ENCODE results near the gene CRIP1. TPM values are rescaled to one million over a fixed set of nuclear protein-coding genes. Genes with fewer than 3 reads are reported as not detected.

Gene CRIP1
- polyA plus RNA-seq, 4 donors, result 71.9 to 3,839 (median 386) TPM

GRCh38 chr14:105440992-105441391 is 45.7 kb upstream of the CRIP1 start:
- no peak overlapping the region for H3K27ac ChIP-seq (ENCODE audit: low read depth in 1 of 3, low read length in 2 of 3)
- no peaks in the 10 kb centered on the region for H3K27me3 ChIP-seq (ENCODE audit: control insufficient read depth in 3 of 3, insufficient read depth in 3 of 3, low read length in 3 of 3)
- FAIRE-seq (no peak), DNase-seq (no peak)
- no peaks in the 10 kb centered on the region for H3K4me1 ChIP-seq (ENCODE audit: control insufficient read depth in 3 of 3, insufficient read depth in 2 of 3, low read depth in 1 of 3, low read length in 2 of 3)
- H3K4me3 ChIP-seq (ENCODE audit: low read depth in 1 of 3, low read length in 3 of 3), result no peak overlapping the region
- 90 to 98% (median 97%) methylated on average over 5 to 9 of the region's 9 CpGs for WGBS, 3 donors
- peaks cover 0 to 67% (median 0%) of the 10 kb centered on the region in 3 donors for H3K36me3 ChIP-seq (ENCODE audit: control insufficient read depth in 3 of 3, insufficient read depth in 2 of 3, low read depth in 1 of 3, low read length in 3 of 3)
- H3K9me3 ChIP-seq (ENCODE audit: control insufficient read depth in 2 of 2, insufficient read depth in 1 of 2, low read depth in 1 of 2, low read length in 1 of 2), result no peaks in the 10 kb centered on the region

GRCh38 chr14:105442125-105442524 is 44.6 kb upstream of the CRIP1 start:
- WGBS, 3 donors, result 81 to 84% (median 84%) methylated on average over 17 of the region's 17 CpGs
- Histone ChIP-seq H3K4me1 (ENCODE audit: control insufficient read depth in 3 of 3, insufficient read depth in 2 of 3, low read depth in 1 of 3, low read length in 2 of 3) (peaks cover 0 to 5% (median 0%) of the 10 kb centered on the region in 3 donors), H3K27ac (ENCODE audit: low read depth in 1 of 3, low read length in 2 of 3) (no peak overlapping the region), H3K27me3 (ENCODE audit: control insufficient read depth in 3 of 3, insufficient read depth in 3 of 3, low read length in 3 of 3) (no peaks in the 10 kb centered on the region), H3K9me3 (ENCODE audit: control insufficient read depth in 2 of 2, insufficient read depth in 1 of 2, low read depth in 1 of 2, low read length in 1 of 2) (no peaks in the 10 kb centered on the region), H3K4me3 (ENCODE audit: low read depth in 1 of 3, low read length in 3 of 3) (no peak overlapping the region), H3K36me3 (ENCODE audit: control insufficient read depth in 3 of 3, insufficient read depth in 2 of 3, low read depth in 1 of 3, low read length in 3 of 3) (peaks cover 0 to 75% (median 0%) of the 10 kb centered on the region in 3 donors)
- FAIRE-seq (no peak), DNase-seq (no peak)

- H3K27me3 ChIP-seq (ENCODE audit: control insufficient read depth in 3 of 3, insufficient read depth in 3 of 3, low read length in 3 of 3), result no peaks in the 10 kb centered on the region
- 88 to 89% (median 89%) methylated on average over 12 of the region's 12 CpGs for WGBS, 3 donors
- H3K36me3 ChIP-seq (ENCODE audit: control insufficient read depth in 3 of 3, insufficient read depth in 2 of 3, low read depth in 1 of 3, low read length in 3 of 3), result peaks cover 0 to 72% (median 0%) of the 10 kb centered on the region in 3 donors
- DNase-seq, result no peak
- no peak overlapping the region for H3K4me3 ChIP-seq (ENCODE audit: low read depth in 1 of 3, low read length in 3 of 3)
- no peak overlapping the region for H3K27ac ChIP-seq (ENCODE audit: low read depth in 1 of 3, low read length in 2 of 3)
- FAIRE-seq, result no peak
- peaks cover 0 to 6% (median 0%) of the 10 kb centered on the region in 3 donors for H3K4me1 ChIP-seq (ENCODE audit: control insufficient read depth in 3 of 3, insufficient read depth in 2 of 3, low read depth in 1 of 3, low read length in 2 of 3)
- no peaks in the 10 kb centered on the region for H3K9me3 ChIP-seq (ENCODE audit: control insufficient read depth in 2 of 2, insufficient read depth in 1 of 2, low read depth in 1 of 2, low read length in 1 of 2)
Measured at GRCh38 chr14:105442834-105443233, 43.9 kb upstream of the CRIP1 start.

GRCh38 chr14:105444859-105445258 is 41.8 kb upstream of the CRIP1 start:
- Histone ChIP-seq H3K9me3 (ENCODE audit: control insufficient read depth in 2 of 2, insufficient read depth in 1 of 2, low read depth in 1 of 2, low read length in 1 of 2) (no peaks in the 10 kb centered on the region), H3K4me3 (ENCODE audit: low read depth in 1 of 3, low read length in 3 of 3) (no peak overlapping the region), H3K27ac (ENCODE audit: low read depth in 1 of 3, low read length in 2 of 3) (no peak overlapping the region), H3K36me3 (ENCODE audit: control insufficient read depth in 3 of 3, insufficient read depth in 2 of 3, low read depth in 1 of 3, low read length in 3 of 3) (peaks cover 0 to 64% (median 0%) of the 10 kb centered on the region in 3 donors), H3K27me3 (ENCODE audit: control insufficient read depth in 3 of 3, insufficient read depth in 3 of 3, low read length in 3 of 3) (no peaks in the 10 kb centered on the region), H3K4me1 (ENCODE audit: control insufficient read depth in 3 of 3, insufficient read depth in 2 of 3, low read depth in 1 of 3, low read length in 2 of 3) (peaks cover 0 to 6% (median 0%) of the 10 kb centered on the region in 3 donors)
- WGBS, 3 donors, result 88 to 90% (median 89%) methylated on average over 16 to 17 of the region's 17 CpGs
- DNase-seq (no peak), FAIRE-seq (no peak)

GRCh38 chr14:105445290-105445689 is 41.4 kb upstream of the CRIP1 start:
- WGBS, 3 donors, result 88 to 92% (median 91%) methylated on average over 24 of the region's 24 CpGs
- Histone ChIP-seq H3K9me3 (ENCODE audit: control insufficient read depth in 2 of 2, insufficient read depth in 1 of 2, low read depth in 1 of 2, low read length in 1 of 2) (no peaks in the 10 kb centered on the region), H3K4me1 (ENCODE audit: control insufficient read depth in 3 of 3, insufficient read depth in 2 of 3, low read depth in 1 of 3, low read length in 2 of 3) (peaks cover 0 to 6% (median 0%) of the 10 kb centered on the region in 3 donors), H3K36me3 (ENCODE audit: control insufficient read depth in 3 of 3, insufficient read depth in 2 of 3, low read depth in 1 of 3, low read length in 3 of 3) (peaks cover 0 to 64% (median 0%) of the 10 kb centered on the region in 3 donors), H3K27me3 (ENCODE audit: control insufficient read depth in 3 of 3, insufficient read depth in 3 of 3, low read length in 3 of 3) (no peaks in the 10 kb centered on the region), H3K4me3 (ENCODE audit: low read depth in 1 of 3, low read length in 3 of 3) (no peak overlapping the region), H3K27ac (ENCODE audit: low read depth in 1 of 3, low read length in 2 of 3) (no peak overlapping the region)
- no peak for DNase-seq
- FAIRE-seq, result no peak

- FAIRE-seq, result no peak
- no peaks in the 10 kb centered on the region for H3K27me3 ChIP-seq (ENCODE audit: control insufficient read depth in 3 of 3, insufficient read depth in 3 of 3, low read length in 3 of 3)
- H3K4me1 ChIP-seq (ENCODE audit: control insufficient read depth in 3 of 3, insufficient read depth in 2 of 3, low read depth in 1 of 3, low read length in 2 of 3), result peaks cover 0 to 6% (median 0%) of the 10 kb centered on the region in 3 donors
- H3K9me3 ChIP-seq (ENCODE audit: control insufficient read depth in 2 of 2, insufficient read depth in 1 of 2, low read depth in 1 of 2, low read length in 1 of 2), result no peaks in the 10 kb centered on the region
- no peak for DNase-seq
- WGBS, 3 donors, result 89 to 91% (median 91%) methylated on average over 22 to 26 of the region's 26 CpGs
- peaks cover 0 to 66% (median 0%) of the 10 kb centered on the region in 3 donors for H3K36me3 ChIP-seq (ENCODE audit: control insufficient read depth in 3 of 3, insufficient read depth in 2 of 3, low read depth in 1 of 3, low read length in 3 of 3)
- no peak overlapping the region for H3K27ac ChIP-seq (ENCODE audit: low read depth in 1 of 3, low read length in 2 of 3)
- H3K4me3 ChIP-seq (ENCODE audit: low read depth in 1 of 3, low read length in 3 of 3), result no peak overlapping the region
Measured at GRCh38 chr14:105445901-105446845, 40.5 kb upstream of the CRIP1 start.

- Histone ChIP-seq H3K4me1 (ENCODE audit: control insufficient read depth in 3 of 3, insufficient read depth in 2 of 3, low read depth in 1 of 3, low read length in 2 of 3) (peaks cover 0 to 6% (median 0%) of the 10 kb centered on the region in 3 donors), H3K9me3 (ENCODE audit: control insufficient read depth in 2 of 2, insufficient read depth in 1 of 2, low read depth in 1 of 2, low read length in 1 of 2) (no peaks in the 10 kb centered on the region), H3K27me3 (ENCODE audit: control insufficient read depth in 3 of 3, insufficient read depth in 3 of 3, low read length in 3 of 3) (no peaks in the 10 kb centered on the region), H3K4me3 (ENCODE audit: low read depth in 1 of 3, low read length in 3 of 3) (no peak overlapping the region), H3K36me3 (ENCODE audit: control insufficient read depth in 3 of 3, insufficient read depth in 2 of 3, low read depth in 1 of 3, low read length in 3 of 3) (peaks cover 0 to 72% (median 0%) of the 10 kb centered on the region in 3 donors), H3K27ac (ENCODE audit: low read depth in 1 of 3, low read length in 2 of 3) (no peak overlapping the region)
- no peak for DNase-seq
- no peak for FAIRE-seq
- WGBS, 3 donors, result 80 to 83% (median 81%) methylated on average over 14 of the region's 14 CpGs
Measured at GRCh38 chr14:105446971-105447370, 39.7 kb upstream of the CRIP1 start.

GRCh38 chr14:105447651-105448640 is 38.7 kb upstream of the CRIP1 start:
- 89 to 92% (median 91%) methylated on average over 30 to 31 of the region's 31 CpGs for WGBS, 3 donors
- Histone ChIP-seq H3K27ac (ENCODE audit: low read depth in 1 of 3, low read length in 2 of 3) (no peak overlapping the region), H3K4me3 (ENCODE audit: low read depth in 1 of 3, low read length in 3 of 3) (no peak overlapping the region), H3K9me3 (ENCODE audit: control insufficient read depth in 2 of 2, insufficient read depth in 1 of 2, low read depth in 1 of 2, low read length in 1 of 2) (no peaks in the 10 kb centered on the region), H3K4me1 (ENCODE audit: control insufficient read depth in 3 of 3, insufficient read depth in 2 of 3, low read depth in 1 of 3, low read length in 2 of 3) (peaks cover 0 to 6% (median 0%) of the 10 kb centered on the region in 3 donors), H3K36me3 (ENCODE audit: control insufficient read depth in 3 of 3, insufficient read depth in 2 of 3, low read depth in 1 of 3, low read length in 3 of 3) (peaks cover 0 to 72% (median 0%) of the 10 kb centered on the region in 3 donors), H3K27me3 (ENCODE audit: control insufficient read depth in 3 of 3, insufficient read depth in 3 of 3, low read length in 3 of 3) (no peaks in the 10 kb centered on the region)
- FAIRE-seq (no peak), DNase-seq (peak in 1 of 2 donors; percentile 12)

All from small intestine (tissue), 7 donors.